Bronchial epithelial cell (primary cell): ENCODE results near the gene NPTXR. TPM values are rescaled to one million over a fixed set of nuclear protein-coding genes. Genes with fewer than 3 reads are reported as not detected.

Experiments
- DNase-seq: peaks from one replicate; pipeline ENCODE4 v3.0.0-alpha.2; 2010; ENCODE audit warnings: low read depth
- FAIRE-seq: peaks from 2 replicates; lab custom pipeline; 2011; peaks lifted over from hg19 to GRCh38; lab: Jason Lieb, UNC
- H3K27me3 ChIP-seq: 2 replicates; pipeline ENCODE4 v1.5.1; 2011; ENCODE audit warnings: low read length; ENCODE audit not compliant: control insufficient read depth, insufficient read depth
- H3K36me3 ChIP-seq: 2 replicates; pipeline ENCODE4 v1.5.1; 2011; ENCODE audit warnings: low read length; ENCODE audit not compliant: control insufficient read depth, insufficient read depth
- H3K4me3 ChIP-seq: 2 replicates; pipeline ENCODE4 v1.5.1; 2011; ENCODE audit warnings: mild to moderate bottlenecking, low read depth, low read length, control low read depth
- total RNA-seq: library from RNA; depleted of rRNA; stranded (reverse); fragments of >200 nt; gene quantifications from 2 replicates; pipeline ENCODE4 v1.2.1, GENCODE V29; 2014
- TF ChIP-seq, protein P1 (sequence below): IDR thresholded peaks from 2 replicates; pipeline ENCODE4 v1.5.1; 2011; ENCODE audit warnings: mild to moderate bottlenecking, moderate library complexity, low read length, control low read depth, inconsistent platforms; ENCODE audit not compliant: insufficient read depth, severe bottlenecking

The NPTXR gene
- total RNA-seq, 1 donor from 2014 or later = under 0.01 TPM

DNA sequence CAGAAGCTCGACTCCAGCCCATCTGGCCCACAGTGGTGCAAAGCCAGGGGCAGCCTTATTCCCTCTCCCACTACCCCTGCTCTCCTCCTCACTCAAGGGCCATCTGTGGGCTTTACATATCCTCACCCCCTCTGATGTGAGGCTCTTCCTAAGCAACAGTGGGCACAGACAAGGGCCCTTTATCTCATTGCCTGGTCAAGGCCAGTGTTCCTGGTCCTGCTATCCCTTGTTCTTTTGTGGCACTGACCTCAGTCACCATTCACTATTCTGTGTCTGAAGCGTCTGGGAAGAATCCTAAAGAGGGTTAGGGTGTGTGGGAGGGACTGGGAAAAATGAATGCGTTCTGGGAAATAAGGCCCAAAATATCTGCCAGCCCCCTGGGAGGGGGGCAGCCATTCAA is 57.2 kb downstream of the NPTXR start:
- TF ChIP-seq, protein P1, sequence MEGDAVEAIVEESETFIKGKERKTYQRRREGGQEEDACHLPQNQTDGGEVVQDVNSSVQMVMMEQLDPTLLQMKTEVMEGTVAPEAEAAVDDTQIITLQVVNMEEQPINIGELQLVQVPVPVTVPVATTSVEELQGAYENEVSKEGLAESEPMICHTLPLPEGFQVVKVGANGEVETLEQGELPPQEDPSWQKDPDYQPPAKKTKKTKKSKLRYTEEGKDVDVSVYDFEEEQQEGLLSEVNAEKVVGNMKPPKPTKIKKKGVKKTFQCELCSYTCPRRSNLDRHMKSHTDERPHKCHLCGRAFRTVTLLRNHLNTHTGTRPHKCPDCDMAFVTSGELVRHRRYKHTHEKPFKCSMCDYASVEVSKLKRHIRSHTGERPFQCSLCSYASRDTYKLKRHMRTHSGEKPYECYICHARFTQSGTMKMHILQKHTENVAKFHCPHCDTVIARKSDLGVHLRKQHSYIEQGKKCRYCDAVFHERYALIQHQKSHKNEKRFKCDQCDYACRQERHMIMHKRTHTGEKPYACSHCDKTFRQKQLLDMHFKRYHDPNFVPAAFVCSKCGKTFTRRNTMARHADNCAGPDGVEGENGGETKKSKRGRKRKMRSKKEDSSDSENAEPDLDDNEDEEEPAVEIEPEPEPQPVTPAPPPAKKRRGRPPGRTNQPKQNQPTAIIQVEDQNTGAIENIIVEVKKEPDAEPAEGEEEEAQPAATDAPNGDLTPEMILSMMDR = no peak
- H3K27me3 ChIP-seq = no peaks in the 10 kb centered on the region
- H3K4me3 ChIP-seq = no peak overlapping the region
- DNase-seq (no peak), FAIRE-seq (no peak)
- H3K36me3 ChIP-seq = peaks cover 3% of the 10 kb centered on the region

DNA sequence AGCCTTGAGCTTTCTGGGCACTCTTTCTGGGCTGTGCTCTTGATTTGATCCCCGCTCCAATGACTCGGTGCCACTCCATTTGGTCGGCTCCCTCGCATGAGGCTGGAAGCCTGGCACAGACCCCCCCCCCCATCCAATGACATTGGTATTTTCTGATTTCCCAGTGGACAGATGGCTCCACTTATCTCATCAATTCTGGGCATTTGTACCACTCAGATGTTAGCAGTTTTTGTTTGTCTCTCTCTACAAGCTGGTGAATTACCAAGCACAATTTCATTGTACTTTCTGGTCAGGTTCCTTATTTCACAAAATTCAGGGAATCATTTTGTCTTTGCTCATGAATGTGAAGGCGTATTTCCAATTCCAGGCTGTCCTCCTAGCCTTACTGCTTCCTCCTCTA is 59.0 kb downstream of the NPTXR start:
- no peak for DNase-seq
- Histone ChIP-seq H3K36me3 (peaks cover 4% of the 10 kb centered on the region), H3K27me3 (no peaks in the 10 kb centered on the region), H3K4me3 (no peak overlapping the region)
- TF ChIP-seq, protein P1 = no peak
- no peak for FAIRE-seq

DNA sequence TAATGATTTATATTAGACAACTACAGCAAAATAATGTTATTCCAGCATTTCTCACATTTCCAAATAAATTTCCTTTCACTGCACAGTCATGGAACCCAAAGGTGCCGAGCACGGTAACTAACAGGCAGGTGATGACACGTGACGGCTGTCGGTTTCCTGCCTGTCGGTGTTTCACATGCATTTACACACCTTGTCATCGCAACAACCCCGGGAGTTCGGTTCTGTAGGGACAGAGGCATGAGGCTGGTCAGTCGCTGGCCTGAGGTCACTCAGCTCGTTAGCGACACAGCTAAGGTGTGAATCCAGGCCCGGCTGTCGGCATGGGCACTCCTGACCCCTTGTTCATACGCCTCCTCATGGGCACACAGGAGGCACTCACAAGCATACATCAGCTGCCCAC is 59.8 kb downstream of the NPTXR start:
- peaks cover 4% of the 10 kb centered on the region for H3K36me3 ChIP-seq
- FAIRE-seq (no peak), DNase-seq (no peak)
- no peaks in the 10 kb centered on the region for H3K27me3 ChIP-seq
- no peak overlapping the region for H3K4me3 ChIP-seq
- TF ChIP-seq, protein P1 = no peak

DNA sequence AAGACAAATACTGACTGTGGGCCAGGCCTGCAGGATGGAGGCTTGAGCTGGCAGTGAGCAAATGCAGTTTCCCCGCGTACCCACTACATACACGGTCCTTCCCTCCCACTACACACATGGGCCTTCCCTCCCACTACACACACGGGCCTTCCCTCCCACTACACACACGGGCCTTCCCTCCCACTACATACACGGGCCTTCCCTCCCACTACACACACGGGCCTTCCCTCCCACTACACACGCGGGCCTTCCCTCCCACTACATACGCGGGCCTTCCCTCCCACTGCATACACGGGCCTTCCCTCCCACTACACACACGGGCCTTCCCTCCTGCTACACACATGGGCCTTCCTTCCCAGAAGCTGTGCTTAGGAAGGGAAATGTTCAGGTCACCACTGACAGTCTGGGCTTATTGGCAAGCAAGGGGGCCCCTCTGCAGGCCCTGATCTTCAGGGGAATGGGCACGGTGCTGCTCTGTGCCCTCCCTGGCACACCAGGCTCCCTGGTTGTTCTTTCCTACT is 60.7 kb downstream of the NPTXR start:
- DNase-seq (no peak), FAIRE-seq (no peak)
- TF ChIP-seq, protein P1 = no peak
- H3K36me3 ChIP-seq = peaks cover 4% of the 10 kb centered on the region
- H3K4me3 ChIP-seq = no peak overlapping the region
- H3K27me3 ChIP-seq = no peaks in the 10 kb centered on the region

DNA sequence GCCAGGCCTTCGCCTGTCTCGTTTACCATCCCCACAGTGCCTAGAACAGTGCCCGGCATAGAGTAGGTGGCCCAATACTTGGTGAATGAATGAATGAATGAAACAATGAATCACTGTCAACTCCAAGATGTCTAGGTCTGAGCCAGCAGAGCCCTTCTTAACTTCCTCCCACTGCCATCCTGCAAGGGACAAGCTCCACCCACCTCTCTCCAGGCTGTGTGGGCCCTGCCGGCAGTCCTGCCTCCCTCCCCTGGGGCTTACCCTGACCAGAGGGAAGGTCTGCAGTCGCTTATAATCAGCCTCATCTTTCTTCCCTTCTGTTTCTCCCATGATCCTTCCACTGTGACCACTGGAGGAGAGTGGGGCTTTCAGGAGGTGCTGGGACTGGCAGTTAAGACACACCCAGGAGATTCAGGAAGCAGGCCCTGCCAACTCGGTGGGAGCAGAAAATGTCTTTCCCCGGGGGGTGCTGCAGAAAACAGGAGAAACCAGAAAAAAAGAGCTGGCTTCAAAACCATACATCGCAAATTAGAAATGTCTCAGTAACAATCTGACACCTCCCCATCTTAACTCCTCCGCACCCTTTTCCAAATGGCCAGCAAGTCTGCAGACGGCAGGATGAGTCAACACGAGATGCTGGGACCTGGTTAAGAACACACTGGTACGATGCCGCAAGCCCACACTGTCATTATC is 61.3 kb downstream of the NPTXR start:
- TF ChIP-seq, protein P1 = no peak
- Histone ChIP-seq H3K36me3 (peaks cover 4% of the 10 kb centered on the region), H3K27me3 (no peaks in the 10 kb centered on the region), H3K4me3 (no peak overlapping the region)
- FAIRE-seq (peak; percentile 18), DNase-seq (no peak)

DNA sequence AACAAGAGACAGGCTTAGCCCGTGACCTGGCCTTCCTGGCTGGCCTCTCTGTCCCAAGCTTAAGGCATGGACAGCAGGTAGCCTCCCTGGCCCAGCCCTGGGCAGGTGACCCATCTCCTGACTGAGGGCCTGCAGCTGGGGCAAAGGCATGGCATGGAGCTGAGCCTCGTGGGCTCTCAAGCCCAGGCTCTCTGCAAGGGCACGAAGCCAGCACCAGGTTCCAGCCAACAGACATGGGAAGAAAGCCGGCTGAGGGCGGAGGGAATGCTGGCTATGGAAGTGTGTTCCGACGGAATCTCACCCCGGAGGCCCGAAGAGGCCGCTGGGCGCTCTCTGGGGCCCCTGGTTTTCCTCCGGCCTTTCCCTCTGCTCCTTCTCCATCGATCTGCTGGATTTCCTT is 62.8 kb downstream of the NPTXR start:
- Histone ChIP-seq H3K4me3 (no peak overlapping the region), H3K27me3 (no peaks in the 10 kb centered on the region), H3K36me3 (peaks cover 4% of the 10 kb centered on the region)
- DNase-seq (no peak), FAIRE-seq (no peak)
- TF ChIP-seq, protein P1 = no peak
